BJ (cell line): ENCODE results near the gene CRYGS. TPM values are rescaled to one million over a fixed set of nuclear protein-coding genes. Genes with fewer than 3 reads are reported as not detected.

Source experiments
- CTCF ChIA-PET: fragments of 350-600 bp; formaldehyde crosslinking; extraction: SDS; loops from one replicate; lab custom pipeline; 2021; ENCODE audit warnings: antibody characterized with exemption, inconsistent platforms; lab: Yijun Ruan, JAX
- POLR2A ChIA-PET: fragments of 300-600 bp; sonication (Branson Sonifier 250); formaldehyde crosslinking; extraction: SDS; loops from one replicate; lab custom pipeline; 2021; ENCODE audit warnings: antibody characterized with exemption; lab: Charles Lee
- DNase-seq: peaks from one replicate; pipeline ENCODE4 v3.0.0-alpha.2; 2011; ENCODE audit warnings: low read depth
- H3K27me3 ChIP-seq: 2 replicates; pipeline ENCODE4 v1.6.0; 2011; ENCODE audit warnings: low read length; ENCODE audit not compliant: control insufficient read depth, insufficient read depth
- H3K36me3 ChIP-seq: 2 replicates; pipeline ENCODE4 v1.5.1; 2011; ENCODE audit warnings: low read length; ENCODE audit not compliant: control insufficient read depth, insufficient read depth
- H3K4me3 ChIP-seq: 2 replicates; pipeline ENCODE4 v1.5.1; 2011; ENCODE audit warnings: low read depth, mild to moderate bottlenecking, control low read depth, low read length
- CTCF ChIP-seq: IDR thresholded peaks from 2 replicates; pipeline ENCODE4 v1.5.1; 2011; ENCODE audit warnings: low read depth, mild to moderate bottlenecking, control low read depth, inconsistent platforms, low read length, moderate library complexity; ENCODE audit not compliant: insufficient read depth
- polyA plus RNA-seq: library from polyadenylated mRNA; depleted of rRNA; stranded (reverse); fragments of >200 nt; gene quantifications from 2 replicates; pipeline ENCODE4 v1.2.3, GENCODE V29; 2011

The CRYGS gene
- polyA plus RNA-seq, 1 experiment, result 1.9 TPM

GRCh38 chr3:186515125-186515524 lies 29.1 kb downstream of the CRYGS start:
- ChIA-PET CTCF (no interaction called here), POLR2A (no interaction called here)
- no peak for TF ChIP-seq CTCF
- no peak for DNase-seq
- Histone ChIP-seq H3K27me3 (peaks cover 1% of the 10 kb centered on the region; the same call in 1 of the 2 replicates), H3K4me3 (no peak overlapping the region), H3K36me3 (no peaks in the 10 kb centered on the region; the same call in 1 of the 2 replicates)

GRCh38 chr3:186514296-186515002 lies 29.7 kb downstream of the CRYGS start:
- Histone ChIP-seq H3K4me3 (no peak overlapping the region), H3K27me3 (peaks cover 1% of the 10 kb centered on the region; the same call in 1 of the 2 replicates), H3K36me3 (no peaks in the 10 kb centered on the region; the same call in 1 of the 2 replicates)
- no peak for DNase-seq
- ChIA-PET POLR2A (no interaction called here), CTCF (no interaction called here)
- peak; percentile 28 for TF ChIP-seq CTCF

DNA sequence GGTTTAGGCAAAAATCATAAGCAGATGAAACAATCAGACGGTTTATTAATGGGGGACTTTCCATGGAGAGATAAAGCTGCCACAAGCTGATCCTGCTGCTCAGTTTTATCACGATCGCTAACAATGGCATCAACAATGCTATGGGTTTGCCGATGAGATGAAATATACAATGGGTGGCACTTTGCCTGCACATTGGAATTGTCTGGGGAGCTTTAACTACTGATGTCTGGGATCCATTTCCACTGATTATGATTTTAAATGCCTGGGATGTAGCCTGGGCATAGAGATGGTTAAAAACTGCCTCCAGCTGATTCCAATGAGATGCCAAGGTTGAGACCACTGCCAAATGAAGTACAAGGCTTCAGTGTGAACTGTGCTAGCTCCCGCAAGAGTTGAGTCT lies 30.8 kb downstream of the CRYGS start:
- Histone ChIP-seq H3K27me3 (peaks cover 1% of the 10 kb centered on the region; the same call in 1 of the 2 replicates), H3K4me3 (no peak overlapping the region), H3K36me3 (no peaks in the 10 kb centered on the region; the same call in 1 of the 2 replicates)
- ChIA-PET POLR2A (no interaction called here), CTCF (no interaction called here)
- no peak for TF ChIP-seq CTCF
- DNase-seq, result no peak

DNA sequence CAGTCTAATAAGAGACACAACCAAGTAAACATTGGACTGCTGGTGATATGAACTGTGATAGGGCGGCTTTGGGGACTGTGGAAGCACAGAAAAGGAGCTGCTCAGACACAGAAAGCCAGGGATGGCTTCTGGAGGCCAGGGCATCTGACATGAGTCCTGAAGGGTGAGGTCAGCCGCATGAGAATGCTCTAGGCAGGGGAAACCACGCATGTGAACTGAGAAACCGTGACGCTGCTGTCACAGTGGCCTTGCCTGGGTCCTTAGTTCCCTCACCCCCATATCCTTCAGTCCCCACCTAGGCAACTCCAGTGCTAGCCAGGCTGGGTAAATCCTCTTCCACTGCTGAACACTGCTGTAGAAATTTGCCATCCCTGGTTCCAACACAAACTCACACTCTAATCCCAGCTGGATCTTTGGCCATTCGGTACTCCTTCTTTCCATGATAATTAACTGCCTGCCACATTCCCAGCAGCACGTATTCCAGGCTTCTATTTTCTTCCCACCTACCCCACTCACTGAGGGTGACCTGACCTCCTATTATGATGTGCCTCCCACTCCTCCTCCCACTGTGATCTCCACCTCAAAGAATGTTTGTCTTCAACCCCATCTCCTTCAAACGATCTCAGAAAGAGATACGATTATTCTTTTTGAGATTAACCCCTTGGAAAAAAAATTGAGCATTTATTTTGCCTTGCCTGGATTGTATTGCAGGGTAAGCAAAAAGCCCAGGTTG lies 31.4 kb downstream of the CRYGS start:
- no peak for TF ChIP-seq CTCF
- no peak for DNase-seq
- H3K4me3 ChIP-seq, result no peak overlapping the region
- POLR2A ChIA-PET, result no interaction called here
- H3K36me3 ChIP-seq, result no peaks in the 10 kb centered on the region; the same call in 1 of the 2 replicates
- CTCF ChIA-PET, result no interaction called here
- H3K27me3 ChIP-seq, result peaks cover 1% of the 10 kb centered on the region; the same call in 1 of the 2 replicates

- ChIA-PET POLR2A (no interaction called here), CTCF (no interaction called here)
- Histone ChIP-seq H3K36me3 (no peaks in the 10 kb centered on the region; the same call in 1 of the 2 replicates), H3K27me3 (no peaks in the 10 kb centered on the region; the same call in 1 of the 2 replicates), H3K4me3 (no peak overlapping the region)
- no peak for TF ChIP-seq CTCF
- no peak for DNase-seq
Measured at GRCh38 chr3:186511702-186512101, 32.5 kb downstream of the CRYGS start.
